ENCODE results near the gene PARVG. TPM values are rescaled to one million over a fixed set of nuclear protein-coding genes. Genes with fewer than 3 reads are reported as not detected.

PARVG gene
- total RNA-seq, 2 experiments from 2014 or later: 76.5 to 76.9 TPM

DNA sequence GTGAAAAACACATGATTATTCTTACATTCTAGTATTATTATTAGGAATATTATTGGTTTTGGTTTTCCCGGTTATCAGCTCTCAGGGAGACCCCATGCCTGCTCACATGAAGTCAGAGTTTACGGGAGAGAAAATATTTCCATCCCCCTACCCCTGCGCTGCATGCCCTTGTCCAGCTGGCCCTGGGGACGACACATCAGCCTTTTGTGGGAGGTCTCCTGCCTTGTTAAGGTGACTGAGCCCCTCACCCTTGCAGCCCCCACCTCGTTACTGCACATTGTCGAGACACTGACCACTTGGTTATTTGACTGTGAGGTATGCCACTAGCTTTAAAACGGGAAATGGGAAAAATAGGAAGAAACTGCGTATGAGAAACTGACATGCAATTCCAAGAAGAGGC lies 63.0 kb downstream of the PARVG start:
- ChIA-PET CTCF (no interaction called here), POLR2A (no interaction called here)
- no peak for DNase-seq
- no peak overlapping the region for H3K27ac Mint-ChIP-seq
- intact Hi-C loops (cut with micrococcal nuclease): no loop called here
- no peaks in the 10 kb centered on the region for H3K4me1 Mint-ChIP-seq (ENCODE audit: low read depth)
- H3K4me3 Mint-ChIP-seq: no peak overlapping the region
- H3K9me3 Mint-ChIP-seq: no peaks in the 10 kb centered on the region
- peaks cover 18% of the 10 kb centered on the region for H3K27me3 Mint-ChIP-seq
- TF ChIP-seq, protein P1, sequence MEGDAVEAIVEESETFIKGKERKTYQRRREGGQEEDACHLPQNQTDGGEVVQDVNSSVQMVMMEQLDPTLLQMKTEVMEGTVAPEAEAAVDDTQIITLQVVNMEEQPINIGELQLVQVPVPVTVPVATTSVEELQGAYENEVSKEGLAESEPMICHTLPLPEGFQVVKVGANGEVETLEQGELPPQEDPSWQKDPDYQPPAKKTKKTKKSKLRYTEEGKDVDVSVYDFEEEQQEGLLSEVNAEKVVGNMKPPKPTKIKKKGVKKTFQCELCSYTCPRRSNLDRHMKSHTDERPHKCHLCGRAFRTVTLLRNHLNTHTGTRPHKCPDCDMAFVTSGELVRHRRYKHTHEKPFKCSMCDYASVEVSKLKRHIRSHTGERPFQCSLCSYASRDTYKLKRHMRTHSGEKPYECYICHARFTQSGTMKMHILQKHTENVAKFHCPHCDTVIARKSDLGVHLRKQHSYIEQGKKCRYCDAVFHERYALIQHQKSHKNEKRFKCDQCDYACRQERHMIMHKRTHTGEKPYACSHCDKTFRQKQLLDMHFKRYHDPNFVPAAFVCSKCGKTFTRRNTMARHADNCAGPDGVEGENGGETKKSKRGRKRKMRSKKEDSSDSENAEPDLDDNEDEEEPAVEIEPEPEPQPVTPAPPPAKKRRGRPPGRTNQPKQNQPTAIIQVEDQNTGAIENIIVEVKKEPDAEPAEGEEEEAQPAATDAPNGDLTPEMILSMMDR (IDR thresholded peaks at IDR 0.05): no peak
- ATAC-seq: no peak
- H3K36me3 Mint-ChIP-seq (ENCODE audit: low read depth): no peaks in the 10 kb centered on the region

DNA sequence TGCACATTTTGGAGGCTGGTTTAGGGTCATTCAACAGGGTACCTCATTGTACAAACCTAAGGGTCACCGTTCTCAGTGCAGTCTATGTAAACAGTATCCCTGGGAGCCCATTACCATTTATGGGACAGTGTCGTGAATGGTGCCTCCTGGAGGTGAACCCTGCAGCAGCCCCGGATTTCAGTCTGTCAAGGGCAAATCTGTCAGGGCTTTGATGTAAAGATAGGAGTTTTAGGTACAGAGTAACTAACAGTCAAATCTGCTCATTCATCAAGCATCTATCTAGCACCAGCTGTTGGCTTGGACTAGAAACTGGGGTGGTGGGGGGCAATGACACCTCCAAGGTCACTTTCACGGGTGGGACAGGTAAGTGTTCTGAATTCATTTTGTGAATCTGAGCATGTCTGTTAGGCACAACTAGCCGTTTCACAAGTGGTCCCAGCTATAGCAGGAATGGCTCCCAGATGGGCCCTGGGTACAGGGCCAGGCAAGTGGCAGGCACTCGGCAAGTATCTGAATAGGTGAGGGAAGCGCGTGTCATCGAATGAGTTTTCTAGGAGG lies 63.6 kb downstream of the PARVG start:
- no peaks in the 10 kb centered on the region for H3K9me3 Mint-ChIP-seq
- ATAC-seq: no peak
- TF ChIP-seq, protein P1 (IDR thresholded peaks at IDR 0.05): no peak
- H3K4me3 Mint-ChIP-seq: no peak overlapping the region
- ChIA-PET CTCF (no interaction called here), POLR2A (no interaction called here)
- H3K27ac Mint-ChIP-seq: no peak overlapping the region
- H3K27me3 Mint-ChIP-seq: peaks cover 18% of the 10 kb centered on the region
- H3K4me1 Mint-ChIP-seq (ENCODE audit: low read depth): no peaks in the 10 kb centered on the region
- intact Hi-C loops (cut with micrococcal nuclease): no loop called here
- H3K36me3 Mint-ChIP-seq (ENCODE audit: low read depth): no peaks in the 10 kb centered on the region
- no peak for DNase-seq

DNA sequence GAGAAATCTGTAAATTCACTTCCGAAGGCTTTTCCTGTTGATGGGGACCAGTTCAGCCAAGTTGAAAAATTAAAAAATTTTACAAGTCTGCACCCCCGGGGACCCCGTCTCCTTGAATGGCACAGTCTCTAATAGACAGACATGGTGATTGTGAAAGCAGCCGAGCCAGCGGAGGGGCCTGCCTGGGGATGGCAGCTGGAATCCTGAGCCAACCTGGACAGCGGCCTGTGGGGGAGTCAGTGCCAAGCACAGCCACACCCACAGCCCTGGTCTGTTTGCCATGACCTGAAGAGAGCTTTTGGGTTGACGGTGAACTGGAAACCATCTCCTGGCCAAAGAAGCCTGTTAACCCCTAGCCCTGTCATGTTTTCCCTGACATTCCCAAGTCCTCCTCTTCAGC lies 64.7 kb downstream of the PARVG start:
- H3K27ac Mint-ChIP-seq: no peak overlapping the region
- H3K27me3 Mint-ChIP-seq: peaks cover 18% of the 10 kb centered on the region
- no peaks in the 10 kb centered on the region for H3K4me1 Mint-ChIP-seq (ENCODE audit: low read depth)
- H3K4me3 Mint-ChIP-seq: no peak overlapping the region
- ChIA-PET POLR2A (no interaction called here), CTCF (no interaction called here)
- ATAC-seq (no peak), DNase-seq (no peak)
- intact Hi-C loops (cut with micrococcal nuclease): no loop called here
- TF ChIP-seq, protein P1 (IDR thresholded peaks at IDR 0.05): no peak
- no peaks in the 10 kb centered on the region for H3K36me3 Mint-ChIP-seq (ENCODE audit: low read depth)
- peaks cover 5% of the 10 kb centered on the region for H3K9me3 Mint-ChIP-seq

DNA sequence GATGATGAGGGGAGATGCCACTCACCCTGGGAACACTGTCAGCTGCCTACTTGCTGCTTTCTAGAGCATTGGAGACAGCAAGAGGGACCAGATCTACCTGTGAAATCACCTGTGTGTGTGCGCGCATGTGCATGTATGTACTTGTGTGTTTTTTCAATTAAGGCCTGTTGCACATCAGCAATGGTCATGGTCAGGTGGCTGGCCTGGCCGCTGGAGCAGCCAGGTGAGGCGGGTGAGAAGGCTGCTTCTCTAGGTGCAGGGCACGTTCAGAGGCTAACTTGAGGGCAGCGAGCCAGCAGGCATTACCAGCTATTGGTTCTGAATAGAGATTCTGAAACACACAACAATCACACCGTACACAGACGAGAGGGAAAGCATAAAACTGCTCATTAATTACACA lies 65.1 kb downstream of the PARVG start:
- Mint-ChIP-seq H3K27me3 (peaks cover 18% of the 10 kb centered on the region), H3K4me3 (no peak overlapping the region), H3K9me3 (peaks cover 5% of the 10 kb centered on the region), H3K36me3 (ENCODE audit: low read depth) (no peaks in the 10 kb centered on the region), H3K4me1 (ENCODE audit: low read depth) (no peaks in the 10 kb centered on the region), H3K27ac (no peak overlapping the region)
- TF ChIP-seq, protein P1 (IDR thresholded peaks at IDR 0.05): no peak
- DNase-seq (no peak), ATAC-seq (no peak)
- ChIA-PET CTCF (no interaction called here), POLR2A (no interaction called here)
- intact Hi-C loops (cut with micrococcal nuclease): no loop called here

DNA sequence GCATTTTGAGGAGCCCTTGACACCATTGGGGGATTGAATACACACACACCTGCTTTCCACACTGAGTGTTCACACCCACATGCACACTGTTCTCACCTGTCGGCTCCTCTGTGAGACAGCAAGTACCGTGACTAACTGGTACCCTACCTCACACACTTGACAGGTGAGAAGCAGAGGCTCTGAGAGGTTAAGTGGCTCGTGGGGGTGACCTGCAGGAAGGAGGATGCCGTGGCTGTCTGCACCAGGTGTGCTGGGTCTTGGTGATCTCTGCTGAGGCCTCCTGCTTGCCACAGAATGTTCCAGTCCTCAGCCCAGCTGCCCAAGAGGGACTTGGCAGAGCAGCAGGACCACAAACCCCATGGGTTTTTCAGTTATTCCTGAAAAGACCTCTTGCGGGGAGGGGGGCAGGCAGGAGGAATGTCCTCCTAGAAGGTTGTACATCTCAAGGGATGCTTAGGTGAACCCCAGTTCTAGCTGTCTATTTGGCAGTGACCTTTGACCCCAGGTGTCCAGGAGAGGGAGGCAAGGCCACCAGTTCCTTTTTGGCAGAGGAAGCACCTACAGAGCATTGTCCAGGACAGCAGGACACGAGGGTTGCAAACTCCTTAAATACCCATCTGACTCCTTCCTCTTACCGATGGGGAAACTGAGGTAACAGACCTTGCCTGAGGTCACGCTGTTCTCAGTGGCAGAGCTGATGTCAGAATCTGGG lies 66.0 kb downstream of the PARVG start:
- ATAC-seq: no peak
- peaks cover 12% of the 10 kb centered on the region for H3K27me3 Mint-ChIP-seq
- no peaks in the 10 kb centered on the region for H3K36me3 Mint-ChIP-seq (ENCODE audit: low read depth)
- no peaks in the 10 kb centered on the region for H3K4me1 Mint-ChIP-seq (ENCODE audit: low read depth)
- H3K9me3 Mint-ChIP-seq: peaks cover 5% of the 10 kb centered on the region
- ChIA-PET CTCF (no interaction called here), POLR2A (no interaction called here)
- no peak for DNase-seq
- no peak overlapping the region for H3K4me3 Mint-ChIP-seq
- intact Hi-C loops (cut with micrococcal nuclease): no loop called here
- TF ChIP-seq, protein P1 (IDR thresholded peaks at IDR 0.05): no peak
- no peak overlapping the region for H3K27ac Mint-ChIP-seq

Data from activated CD8-positive, alpha-beta T cell treated with anti-CD3 and anti-CD28 coated beads for 36 hours (primary cell).